Heart right ventricle (tissue), 16 donors: ENCODE measurements around the gene CEACAM1. TPM values are rescaled to one million over a fixed set of nuclear protein-coding genes. Genes with fewer than 3 reads are reported as not detected.
"Not testable (repeated sequence)": the region's sequence is repeated elsewhere in the genome, so short reads cannot be mapped to it uniquely, and the experiment has no call there.

ENCODE experiments used
- ATAC-seq, 8 donors: fragments of 200-7000 bp; cut with Tn5 transposase; one replicate each; pipeline ENCODE4 v1.9.1; 2020; ENCODE audit warnings: mild to moderate bottlenecking in 8 of 8, moderate library complexity in 8 of 8, moderate number of reproducible peaks in 1 of 8
- DNase-seq, 2 donors: peaks; one replicate each; pipeline ENCODE4 v3.0.0-alpha.2; 2020
- H3K27ac ChIP-seq, 10 donors: fragments of 200-600 bp; sonication (generic) in 2 of 10; one replicate each; pipeline versions ENCODE4 v1.5.0 to v1.8.0; 2020 to 2022; ENCODE audit warnings: mild to moderate bottlenecking in 3 of 10
- H3K27me3 ChIP-seq, 7 donors: fragments of 200-600 bp; one replicate each; pipeline ENCODE4 v1.8.0; 2021 to 2022; ENCODE audit warnings: mild to moderate bottlenecking in 2 of 7
- H3K36me3 ChIP-seq, 9 donors: fragments of 200-600 bp; sonication (generic) in 1 of 9; one replicate each; pipeline versions ENCODE4 v1.5.0 to v1.8.0; 2020 to 2022; ENCODE audit warnings: mild to moderate bottlenecking in 2 of 9
- H3K4me1 ChIP-seq, 9 donors: fragments of 200-600 bp; sonication (generic) in 1 of 9; one replicate each; pipeline versions ENCODE4 v1.5.0 to v1.8.0; 2020 to 2022; ENCODE audit warnings: mild to moderate bottlenecking in 4 of 9
- H3K4me3 ChIP-seq, 10 donors: fragments of 200-600 bp; sonication (generic) in 2 of 10; one replicate each; pipeline versions ENCODE4 v1.5.0 to v1.8.0; 2020 to 2022; ENCODE audit warnings: mild to moderate bottlenecking in 7 of 10, moderate library complexity in 2 of 10
- H3K9me3 ChIP-seq, 11 donors: fragments of 200-600 bp in 10 of 11; sonication (generic) in 2 of 11; one replicate each; pipeline versions ENCODE4 v1.5.0 to v1.8.0; 2013 to 2022; ENCODE audit warnings: mild to moderate bottlenecking in 2 of 11, control low read depth in 1 of 11, moderate library complexity in 1 of 11
- WGBS, 2 donors: extraction: QIAGEN DNeasy Blood & Tissue Kit; methylation state at CpG; one replicate each; pipeline ENCODE4 v1.1.7; 2013; ENCODE audit warnings: inconsistent platforms in 1 of 2; 5-methylcytosine and 5-hydroxymethylcytosine counted together
- intact Hi-C, 10 donors: fragments of 100-400 bp; cut with DNase I; formaldehyde crosslinking; loops; one replicate each; pipeline versions ENCODE4 v1.11.1 to v1.14.2; 2022
- polyA plus RNA-seq, 2 donors: library from polyadenylated mRNA; stranded (reverse); fragments of 200-250 nt; gene quantifications; one replicate each; pipeline ENCODE4 v1.2.3, GENCODE V29; 2013
- total RNA-seq, 10 donors: library from RNA; stranded (reverse); fragmentation: NEBNext Ultra II Directional in 3 of 10; extraction: Animal tissue kit (Norgen Biotek cat#: 25700) in 3 of 10; gene quantifications; one replicate each; pipeline versions ENCODE4 v1.2.1 to v1.2.4, GENCODE V29; 2021 to 2023
- TF ChIP-seq, protein P1 (sequence below), 9 donors: fragments of 200-600 bp; sonication (generic) in 2 of 9; IDR thresholded peaks; one replicate each; pipeline versions ENCODE4 v1.5.0 to v1.8.0; 2021 to 2022; ENCODE audit warnings: antibody characterized with exemption in 9 of 9, mild to moderate bottlenecking in 5 of 9, moderate library complexity in 1 of 9
- donor health status: Arrhythmogenic right ventricular cardiomyopathy.
- donor health status: ischemic (EF 13 %, LVEDD 7.1; RV severe dilation, severe dysfunction).
- donor health status: healthy with polysubstance abuse.
- donor health status: DM: no; HTN: yes; CAD: no.
- donor health status: DM: no; HTN: no; CAD: no.
- donor health status: ischemic (EF 25% LVEDD 6.9; RV normal size, moderate dysfunction).
- donor health status: ischemic (EF 25% LVEDD 5.7; RV mildly dilated, moderate dysfunction).
- donor health status: healthy.
- donor health status: DM: yes; HTN: yes; CAD: no.
- donor health status: Ischemic cardiomyopathy.
- donor health status: ischemic (EF 35%, LVEDD 5.7; RV mildly dilated, moderate dysfunction).
- donor health status: nonischemic (EF 11% LVEDD 7.7; RV severe dilation, severe dysfunction).
- donor health status: DM: yes; HTN: yes; CAD: no.
- donor health status: PGD.
- donor health status: ischemic (EF 29% LVEDD 5.4; RV normal size, mild dysfunction).
- donor health status: nonischemic (EF 23%, LVEDD 6.1; RV moderate dilation, normal function).

CEACAM1 gene
- total and polyA plus RNA-seq, 12 donors: 1.2 to 7.8 (median 2.4) TPM

DNA sequence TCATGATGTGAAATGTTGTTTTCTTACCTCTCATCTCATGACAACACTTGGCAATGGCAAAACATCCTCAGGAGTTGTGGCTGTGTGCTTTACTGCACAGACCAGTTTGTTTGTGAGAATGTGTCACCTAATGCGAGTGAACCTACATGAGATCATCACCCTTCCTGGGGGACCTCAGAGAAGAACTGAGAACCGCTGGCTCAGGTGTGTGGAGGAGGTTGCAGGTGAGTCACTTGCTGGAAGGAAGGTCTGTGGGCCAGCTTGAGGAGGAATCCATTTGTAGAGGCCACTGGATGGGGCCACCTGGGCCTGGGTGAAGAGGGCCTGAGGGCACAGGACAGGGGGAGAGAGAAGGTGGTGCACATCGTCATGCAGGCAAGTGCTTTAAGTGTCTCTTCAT is 3.0 kb upstream of the CEACAM1 start:
- WGBS, 2 donors: 98% methylated on average over 3 of the region's 3 CpGs
- H3K4me1 ChIP-seq: peaks cover 2 to 20% (median 10%) of the 10 kb centered on the region in 9 donors
- intact Hi-C loops: loop anchor here in 1 of 10 donors (2.0 kb wide), 1 partner anchor 81 kb away; no protein-coding TSS in a partner anchor
- H3K36me3 ChIP-seq: no peaks in the 10 kb centered on the region
- peaks cover 0 to 1% (median 0%) of the 10 kb centered on the region in 7 donors for H3K27me3 ChIP-seq
- ATAC-seq (no peak), DNase-seq (no peak)
- no peak overlapping the region for H3K4me3 ChIP-seq
- TF ChIP-seq, protein P1, sequence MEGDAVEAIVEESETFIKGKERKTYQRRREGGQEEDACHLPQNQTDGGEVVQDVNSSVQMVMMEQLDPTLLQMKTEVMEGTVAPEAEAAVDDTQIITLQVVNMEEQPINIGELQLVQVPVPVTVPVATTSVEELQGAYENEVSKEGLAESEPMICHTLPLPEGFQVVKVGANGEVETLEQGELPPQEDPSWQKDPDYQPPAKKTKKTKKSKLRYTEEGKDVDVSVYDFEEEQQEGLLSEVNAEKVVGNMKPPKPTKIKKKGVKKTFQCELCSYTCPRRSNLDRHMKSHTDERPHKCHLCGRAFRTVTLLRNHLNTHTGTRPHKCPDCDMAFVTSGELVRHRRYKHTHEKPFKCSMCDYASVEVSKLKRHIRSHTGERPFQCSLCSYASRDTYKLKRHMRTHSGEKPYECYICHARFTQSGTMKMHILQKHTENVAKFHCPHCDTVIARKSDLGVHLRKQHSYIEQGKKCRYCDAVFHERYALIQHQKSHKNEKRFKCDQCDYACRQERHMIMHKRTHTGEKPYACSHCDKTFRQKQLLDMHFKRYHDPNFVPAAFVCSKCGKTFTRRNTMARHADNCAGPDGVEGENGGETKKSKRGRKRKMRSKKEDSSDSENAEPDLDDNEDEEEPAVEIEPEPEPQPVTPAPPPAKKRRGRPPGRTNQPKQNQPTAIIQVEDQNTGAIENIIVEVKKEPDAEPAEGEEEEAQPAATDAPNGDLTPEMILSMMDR (IDR thresholded peaks at IDR 0.05): no peak
- no peak overlapping the region for H3K27ac ChIP-seq
- H3K9me3 ChIP-seq: peaks cover 0 to 7% (median 0%) of the 10 kb centered on the region in 11 donors

DNA sequence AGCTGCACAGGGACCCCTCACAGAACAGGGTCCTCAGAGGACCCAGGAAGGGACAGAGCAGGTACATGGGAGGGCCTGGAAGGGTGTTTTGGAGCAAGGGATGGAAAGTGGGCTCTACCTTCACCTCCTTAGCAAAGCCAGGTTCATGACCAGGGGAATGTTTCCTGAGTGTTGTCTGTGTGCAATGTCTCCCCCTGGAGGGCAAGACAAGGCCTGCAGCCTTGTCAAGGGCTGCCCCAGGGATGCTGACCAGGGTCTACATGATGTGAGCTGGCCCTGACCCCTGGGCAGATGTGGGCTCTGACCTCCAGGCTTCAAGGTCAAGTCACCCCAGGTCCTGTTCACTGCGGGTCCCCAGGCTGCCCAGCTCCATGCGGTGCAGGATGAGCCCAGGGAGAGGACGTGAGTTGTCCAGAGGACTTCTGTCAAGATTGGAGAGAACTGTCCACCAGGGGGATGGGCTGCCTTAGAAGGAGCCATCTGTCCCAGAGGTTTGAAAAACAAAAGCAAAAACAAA is 1.0 kb upstream of the CEACAM1 start:
- no peaks in the 10 kb centered on the region for H3K36me3 ChIP-seq
- intact Hi-C loops: loop anchor here in 8 of 10 donors (1.0 to 10.0 kb wide), 4 partner anchors 75 to 79 kb away; no protein-coding TSS in a partner anchor
- TF ChIP-seq, protein P1 (IDR thresholded peaks at IDR 0.05): peak; percentile 74 to 92 (median 82)
- peaks cover 2 to 35% (median 14%) of the 10 kb centered on the region in 9 donors for H3K4me1 ChIP-seq
- H3K9me3 ChIP-seq: no peaks in the 10 kb centered on the region
- H3K27me3 ChIP-seq: no peaks in the 10 kb centered on the region
- peak overlapping the region in 6 of 10 donors; percentile 27 to 50 (median 45) for H3K4me3 ChIP-seq
- WGBS, 2 donors: 65 to 73% methylated on average over 3 of the region's 3 CpGs
- H3K27ac ChIP-seq: peak overlapping the region in 9 of 10 donors; percentile 33 to 89 (median 71)
- peak; percentile 46 to 59 for DNase-seq
- ATAC-seq: peak; percentile 73 to 95 (median 84)

DNA sequence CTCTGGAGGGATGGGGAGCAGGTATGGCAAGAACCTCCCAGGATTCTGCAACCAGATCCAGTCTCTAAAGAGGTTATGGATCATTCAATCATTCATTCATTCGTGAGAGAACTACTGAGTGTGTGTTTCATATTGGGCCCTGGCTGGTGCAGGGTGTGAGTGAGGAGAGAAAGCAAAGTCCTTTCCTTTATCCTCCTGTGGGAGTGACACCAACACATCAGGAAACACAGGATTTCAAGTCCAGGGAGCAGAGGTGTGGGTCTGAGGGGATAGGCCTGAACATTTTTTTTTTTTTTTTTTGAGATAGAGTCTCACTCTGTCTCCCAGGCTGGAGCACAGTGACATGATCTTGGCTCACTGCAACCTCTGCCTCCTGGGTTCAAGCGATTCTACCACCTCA is 3.3 kb downstream of the CEACAM1 start:
- peaks cover 2 to 46% (median 14%) of the 10 kb centered on the region in 9 donors for H3K4me1 ChIP-seq
- H3K27ac ChIP-seq: no peak overlapping the region
- TF ChIP-seq, protein P1 (IDR thresholded peaks at IDR 0.05): no peak
- no peaks in the 10 kb centered on the region for H3K9me3 ChIP-seq
- no peak for DNase-seq
- H3K4me3 ChIP-seq: no peak overlapping the region
- intact Hi-C loops: loop anchor here in 1 of 10 donors (10.0 kb wide), 1 partner anchor 70 kb away; no protein-coding TSS in a partner anchor
- 81 to 91% methylated on average over 2 of the region's 2 CpGs for WGBS, 2 donors
- H3K36me3 ChIP-seq: peaks cover 0 to 27% (median 0%) of the 10 kb centered on the region in 9 donors
- no peak for ATAC-seq
- H3K27me3 ChIP-seq: no peaks in the 10 kb centered on the region

DNA sequence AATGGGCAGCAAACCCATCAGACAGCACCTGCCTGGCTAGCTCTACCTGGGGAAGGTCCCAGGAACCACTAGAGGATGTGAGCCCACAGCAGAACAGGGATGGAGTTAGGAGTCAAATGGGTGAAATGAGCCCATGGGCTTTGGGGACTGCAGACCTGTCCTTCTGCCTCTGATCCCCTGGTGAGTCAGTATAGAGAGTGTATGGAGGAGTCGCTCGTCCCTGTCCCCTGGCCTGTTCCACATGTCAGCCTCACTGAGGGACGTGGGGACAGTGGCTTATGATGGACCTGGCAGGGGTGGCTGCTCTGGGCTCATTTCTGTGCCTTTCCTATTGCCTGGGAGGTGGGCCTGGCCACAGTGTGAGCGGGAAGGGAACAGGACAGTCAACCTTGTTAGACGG is 4.0 kb downstream of the CEACAM1 start:
- no peak for ATAC-seq
- TF ChIP-seq, protein P1 (IDR thresholded peaks at IDR 0.05): no peak
- Histone ChIP-seq H3K27ac (peak overlapping the region in 1 of 10 donors; percentile 14), H3K27me3 (no peaks in the 10 kb centered on the region), H3K36me3 (peaks cover 0 to 31% (median 0%) of the 10 kb centered on the region in 9 donors), H3K4me3 (no peak overlapping the region), H3K9me3 (no peaks in the 10 kb centered on the region), H3K4me1 (peaks cover 2 to 45% (median 14%) of the 10 kb centered on the region in 9 donors)
- WGBS, 2 donors: 87 to 89% methylated on average over 5 of the region's 5 CpGs
- intact Hi-C loops: loop anchor here in 1 of 10 donors (10.0 kb wide), 1 partner anchor 69 kb away; no protein-coding TSS in a partner anchor
- no peak for DNase-seq

DNA sequence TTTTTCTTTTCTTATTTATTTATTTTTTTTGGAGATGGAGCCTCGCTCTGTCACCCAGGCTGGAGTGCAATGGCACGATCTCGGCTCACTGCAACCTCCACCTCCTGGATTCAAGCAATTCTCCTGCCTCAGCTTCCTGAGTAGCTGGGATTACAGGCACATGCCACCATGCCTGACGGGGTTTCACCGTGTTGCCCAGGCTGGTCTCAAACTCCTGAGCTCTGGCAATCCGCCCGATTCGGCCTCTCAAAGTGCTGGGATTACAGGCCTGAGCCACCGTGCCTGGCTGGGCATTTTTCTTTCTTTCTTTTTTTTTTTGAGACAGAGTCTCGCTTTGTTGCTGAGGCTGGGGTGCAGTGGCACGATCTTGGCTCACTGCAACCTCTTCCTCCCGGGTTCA is 6.0 kb downstream of the CEACAM1 start:
- not testable (repeated sequence) for ATAC-seq, H3K4me3 ChIP-seq, H3K27ac ChIP-seq, DNase-seq, H3K9me3 ChIP-seq, H3K27me3 ChIP-seq
- peaks cover 0 to 38% (median 0%) of the 10 kb centered on the region in 9 donors for H3K36me3 ChIP-seq
- WGBS, 2 donors: 87 to 90% methylated on average over 12 of the region's 12 CpGs
- H3K4me1 ChIP-seq: peaks cover 0 to 27% (median 0%) of the 10 kb centered on the region in 9 donors
- intact Hi-C loops: loop anchor here in 1 of 10 donors (10.0 kb wide), 1 partner anchor 67 kb away; no protein-coding TSS in a partner anchor
